ENCODE measurements around the gene XPR1.
"Not testable (repeated sequence)": the region's sequence is repeated elsewhere in the genome, so short reads cannot be mapped to it uniquely, and the experiment has no call there.

XPR1 gene

DNA sequence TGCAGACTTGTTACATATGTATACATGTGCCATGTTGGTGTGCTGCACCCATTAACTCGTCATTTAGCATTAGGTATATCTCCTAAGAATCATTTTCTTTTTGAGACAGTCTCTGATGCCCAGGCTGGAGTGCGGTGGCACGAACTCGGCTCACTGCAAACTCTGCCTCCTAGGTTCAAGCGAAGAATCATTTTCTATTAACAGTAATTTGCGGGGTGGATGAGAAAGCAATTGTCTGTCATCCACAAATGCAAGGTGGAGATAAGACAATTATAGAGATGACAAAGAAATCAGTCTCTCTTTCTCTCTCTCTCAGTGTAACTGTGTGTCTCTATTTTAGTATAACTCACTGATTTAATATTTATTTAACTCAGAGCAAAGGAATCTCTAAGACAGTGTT lies 149.9 kb downstream of the XPR1 start:
- DNase-seq (ENCODE audit: low read depth, low spot score): no peak

DNA sequence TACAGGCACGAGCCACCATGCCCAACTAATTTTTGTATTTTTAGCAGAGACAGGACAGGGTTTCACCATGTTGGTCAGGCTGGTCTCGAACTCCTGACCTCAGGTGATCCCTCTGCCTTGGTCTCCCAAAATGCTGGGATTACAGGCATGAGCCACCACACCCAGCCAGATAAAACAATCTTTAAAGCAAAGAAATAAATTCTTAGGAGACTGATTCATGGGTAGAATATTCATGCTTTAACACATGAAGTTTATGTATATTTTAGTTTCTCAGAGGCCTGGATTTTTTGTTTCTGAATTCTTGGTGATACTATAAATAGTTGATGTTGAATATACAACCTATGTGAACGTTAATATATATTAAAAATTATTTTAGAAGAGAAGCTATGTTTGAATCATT lies 153.5 kb downstream of the XPR1 start:
- DNase-seq (ENCODE audit: low read depth, low spot score): no peak

DNA sequence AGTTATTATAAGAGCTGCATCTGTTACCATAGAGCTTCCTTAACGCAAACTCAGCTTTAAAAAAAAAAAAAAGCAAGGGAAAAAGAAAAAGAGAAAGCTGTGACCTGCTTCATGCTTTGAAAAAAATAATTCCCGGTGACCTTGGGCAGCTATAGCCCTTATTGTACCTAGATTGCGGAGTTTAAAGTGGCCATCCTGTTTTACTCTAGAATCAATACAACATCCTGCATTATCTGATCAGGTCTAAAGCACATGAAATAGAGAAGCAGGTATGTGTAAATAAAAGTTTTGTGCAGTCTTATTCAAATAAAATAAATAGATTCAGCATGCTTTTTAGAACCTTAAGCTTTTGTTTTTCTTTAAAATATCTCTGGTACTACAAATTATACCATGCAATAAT lies 154.1 kb downstream of the XPR1 start:
- DNase-seq (ENCODE audit: low read depth, low spot score): no peak

DNA sequence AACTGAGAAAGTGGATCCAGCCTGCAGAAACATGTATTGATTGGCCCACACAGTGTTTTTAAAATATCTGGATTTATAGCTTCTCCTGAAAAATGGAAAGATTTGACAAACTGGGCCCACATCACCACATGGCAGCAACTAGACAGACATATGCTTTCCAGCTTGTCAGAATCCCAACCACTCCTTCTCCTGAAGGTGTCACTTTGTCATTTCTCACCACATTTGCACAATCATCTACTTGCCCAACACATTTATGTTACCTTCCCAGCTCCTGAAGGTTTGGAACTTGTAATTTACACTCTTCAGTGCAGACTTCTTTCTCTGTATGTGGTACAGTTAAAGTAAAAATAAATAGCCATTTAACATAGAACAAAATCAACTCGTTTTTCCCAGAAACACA lies 154.8 kb downstream of the XPR1 start:
- no peak for DNase-seq (ENCODE audit: low read depth, low spot score)

DNA sequence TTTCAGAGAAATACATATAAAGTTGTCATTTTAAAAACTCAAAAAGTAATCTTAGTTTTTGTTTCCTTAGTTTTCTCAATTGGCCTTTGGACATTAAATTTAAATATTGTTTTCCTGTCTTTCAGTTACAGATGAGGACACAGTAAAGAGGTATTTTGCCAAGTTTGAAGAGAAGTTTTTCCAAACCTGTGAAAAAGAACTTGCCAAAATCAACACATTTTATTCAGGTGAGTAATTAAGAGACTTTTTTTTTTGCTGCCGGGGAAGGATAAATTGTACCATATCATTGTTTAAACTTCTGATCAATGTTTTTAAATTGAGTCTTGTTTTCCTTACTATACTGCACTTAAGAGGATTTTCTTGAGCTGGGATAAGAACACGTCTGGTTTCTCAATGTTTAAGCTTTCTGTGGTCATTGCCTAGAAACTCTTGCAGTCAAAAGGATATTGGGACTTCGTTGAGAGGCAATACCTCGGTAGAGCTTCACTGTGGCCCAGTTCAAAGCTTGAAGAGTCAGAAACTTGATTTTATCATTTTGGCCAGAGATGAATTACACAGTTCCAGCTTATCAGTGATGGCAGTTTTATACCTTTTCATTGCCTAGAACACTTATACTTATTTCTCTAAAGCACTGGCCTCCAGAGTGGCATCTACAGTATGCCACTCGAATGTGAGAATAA lies 155.9 kb downstream of the XPR1 start:
- DNase-seq (ENCODE audit: low read depth, low spot score): no peak

DNA sequence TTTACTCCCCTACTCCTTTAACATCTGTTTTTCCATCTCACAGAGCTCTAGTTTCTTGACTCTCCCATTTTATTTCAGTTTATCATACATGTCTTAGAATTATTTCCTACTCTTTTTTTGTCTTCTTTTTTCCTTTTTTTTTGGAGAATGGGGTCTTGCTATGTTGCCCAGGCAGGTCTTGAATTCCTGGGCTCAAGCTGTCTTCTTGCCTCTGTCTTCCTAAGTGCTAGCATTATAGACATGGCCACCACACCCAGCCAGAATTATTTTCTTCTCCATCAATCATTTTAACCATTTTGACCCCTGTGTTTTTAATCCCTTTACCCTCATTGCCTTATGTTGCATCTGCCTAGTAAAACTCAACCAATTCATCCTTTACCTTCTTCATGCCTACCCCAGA lies 157.6 kb downstream of the XPR1 start:
- DNase-seq (ENCODE audit: low read depth, low spot score): no peak

DNA sequence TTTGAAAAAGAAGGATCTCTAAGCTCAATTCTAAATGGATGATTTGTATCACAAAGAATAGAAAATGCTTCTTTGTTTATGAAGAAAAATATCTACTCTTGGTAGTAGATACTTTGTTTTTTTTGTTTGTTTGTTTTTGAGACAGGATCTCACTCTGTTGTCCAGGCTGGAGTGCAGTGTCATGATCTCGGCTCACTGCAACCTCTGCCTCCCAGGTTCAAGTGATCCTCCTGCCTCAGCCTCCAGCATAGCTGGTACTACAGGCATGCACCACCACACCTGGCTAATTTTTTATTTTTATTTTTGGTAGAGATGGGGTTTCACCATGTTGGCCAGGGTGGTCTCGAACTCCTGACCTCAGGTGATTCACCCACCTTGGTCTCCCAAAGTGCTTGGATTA lies 159.3 kb downstream of the XPR1 start:
- DNase-seq (ENCODE audit: low read depth, low spot score): not testable (repeated sequence)

DNA sequence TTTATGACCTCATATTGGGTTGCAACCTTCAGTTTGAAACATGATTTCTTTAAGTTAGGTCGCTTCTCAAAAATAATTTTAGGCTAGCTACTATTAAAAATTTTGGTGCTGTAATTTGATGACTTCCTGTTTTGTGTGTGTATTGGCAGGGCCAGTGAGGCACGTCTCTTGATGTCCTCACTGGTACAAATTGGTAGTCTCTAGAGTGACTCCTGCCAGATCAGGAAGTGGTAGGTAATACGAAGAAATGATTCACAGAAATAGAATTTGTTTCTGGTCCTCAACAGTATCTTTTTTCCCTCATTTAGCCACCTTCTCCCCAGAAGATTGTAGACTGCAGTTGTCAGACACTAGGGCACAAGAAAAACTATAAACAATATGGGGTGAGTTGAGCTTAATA lies 160.0 kb downstream of the XPR1 start:
- no peak for DNase-seq (ENCODE audit: low read depth, low spot score)

DNA sequence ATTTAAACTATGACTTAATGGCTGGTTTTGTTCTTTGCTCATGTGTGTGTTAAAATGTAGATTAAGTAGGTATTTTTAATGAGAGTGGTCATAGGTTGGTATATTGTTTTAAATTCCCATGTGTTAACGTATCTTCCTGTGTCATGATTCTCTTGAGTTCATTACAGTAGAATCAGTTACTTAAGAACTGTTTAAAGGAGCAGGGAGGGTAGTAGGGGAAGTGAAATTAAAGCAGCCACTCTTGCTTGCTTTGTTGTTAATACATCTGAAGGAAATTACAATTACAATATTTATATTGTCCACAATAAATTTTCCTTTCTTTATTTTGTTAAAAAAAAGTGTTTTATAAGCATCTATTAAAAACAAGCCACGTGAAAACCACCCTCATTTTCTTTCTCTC lies 161.6 kb downstream of the XPR1 start:
- DNase-seq (ENCODE audit: low read depth, low spot score): no peak

DNA sequence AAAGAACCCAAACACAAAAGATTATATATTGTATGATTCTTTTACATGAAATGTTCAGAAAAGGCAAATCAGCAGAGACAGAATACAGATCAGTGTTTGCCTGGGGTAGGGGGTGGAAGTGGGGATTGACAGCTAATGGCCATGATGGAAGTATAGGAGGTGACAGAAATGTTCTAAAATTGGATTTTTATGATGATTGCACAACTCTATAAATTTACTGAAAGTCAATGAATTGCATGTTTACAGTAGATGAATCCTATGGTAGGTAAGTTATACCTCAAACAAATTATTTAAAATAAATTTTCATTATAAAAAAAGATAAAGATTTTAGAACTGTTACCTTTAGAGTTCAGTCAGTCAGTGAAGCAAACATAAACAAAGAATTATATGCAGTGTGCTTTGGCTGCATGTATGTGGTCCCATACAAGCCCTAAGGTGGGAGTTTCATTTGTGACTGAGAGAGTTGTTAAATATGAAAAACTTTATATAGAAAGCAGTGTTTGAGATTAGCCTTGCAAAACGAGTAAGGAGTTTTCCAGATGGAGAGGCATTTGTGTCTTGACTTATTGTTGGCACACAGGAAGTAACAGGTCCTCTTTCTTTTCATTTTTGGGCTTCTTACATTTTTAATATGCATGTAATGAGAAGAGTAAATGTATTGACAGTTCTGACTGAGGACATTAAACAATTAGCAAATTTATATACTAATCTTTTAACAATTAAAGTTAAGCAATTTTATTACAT lies 165.2 kb downstream of the XPR1 start:
- DNase-seq (ENCODE audit: low read depth, low spot score): no peak

DNA sequence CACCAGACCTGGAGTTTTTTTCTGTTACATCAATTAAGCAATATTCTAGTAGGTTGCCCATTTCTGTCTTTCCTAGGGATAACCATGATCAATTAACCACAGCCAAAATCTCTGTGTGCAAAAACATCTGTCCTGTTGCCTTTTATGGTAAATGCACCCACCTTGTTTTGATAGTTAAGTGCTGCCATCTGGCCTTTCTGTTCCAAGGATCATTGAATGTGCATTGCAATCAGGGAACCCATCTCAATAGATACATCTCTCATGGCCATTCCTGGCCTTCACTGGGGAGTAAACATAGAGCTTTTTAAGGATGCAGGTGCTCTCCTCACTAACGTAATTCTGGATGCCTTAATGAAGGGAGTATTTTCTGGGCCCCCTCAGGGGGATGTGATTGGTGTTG lies 169.1 kb downstream of the XPR1 start:
- no peak for DNase-seq (ENCODE audit: low read depth, low spot score)

DNA sequence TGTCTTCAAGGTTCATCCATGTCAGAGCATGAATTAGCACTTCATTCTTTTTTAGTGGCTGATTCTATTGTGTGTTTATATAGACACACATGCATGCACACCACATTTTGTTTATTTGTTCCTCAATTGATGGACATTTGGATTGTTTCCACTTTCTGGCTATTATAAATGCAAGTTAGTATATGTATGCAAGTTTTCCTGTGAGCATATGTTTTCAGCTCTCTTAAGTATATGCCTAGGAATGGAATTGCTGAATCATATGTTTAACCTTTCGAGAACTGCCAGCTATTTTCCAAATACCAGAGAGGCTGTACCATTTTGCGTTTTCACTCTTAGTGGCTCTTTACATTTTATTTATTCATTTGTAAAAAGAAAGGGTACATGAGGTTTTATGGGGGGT lies 171.0 kb downstream of the XPR1 start:
- no peak for DNase-seq (ENCODE audit: low read depth, low spot score)

DNA sequence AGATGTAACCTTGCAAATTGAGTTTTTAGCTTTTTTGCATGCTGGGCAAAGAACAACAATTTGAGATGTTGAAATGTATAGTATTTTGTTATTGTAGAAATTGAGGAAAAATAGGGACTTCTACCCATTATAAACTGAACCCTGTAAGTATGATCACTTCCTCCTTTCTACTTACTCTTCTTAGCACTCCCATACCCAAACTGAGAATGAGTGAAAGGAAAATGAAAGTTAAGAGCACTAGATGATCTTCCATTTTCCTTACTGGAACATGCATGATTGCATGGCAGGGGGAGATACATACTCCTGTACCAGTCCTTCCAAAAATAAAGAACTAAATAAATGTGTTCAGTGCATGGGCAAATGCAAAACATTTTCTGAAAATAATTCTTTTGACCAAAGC lies 173.5 kb downstream of the XPR1 start:
- no peak for DNase-seq (ENCODE audit: low read depth, low spot score)

DNA sequence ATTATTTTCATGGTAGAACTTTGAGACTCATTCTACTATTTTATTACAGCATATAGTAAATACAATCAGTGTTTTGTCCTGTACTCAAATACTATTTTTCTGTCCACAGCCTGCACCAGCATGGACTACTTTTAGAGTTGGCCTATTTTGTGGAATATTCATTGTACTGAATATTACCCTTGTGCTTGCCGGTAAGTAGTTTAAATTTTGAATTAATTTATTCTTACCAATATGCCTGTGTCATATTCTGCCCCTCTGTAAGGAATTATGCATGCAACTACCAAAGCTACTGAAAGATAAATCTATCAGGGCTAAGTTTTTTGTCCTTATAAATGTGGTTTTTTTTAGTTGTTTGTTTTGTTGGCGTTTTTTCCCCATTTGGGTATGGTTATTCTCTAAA lies 179.5 kb downstream of the XPR1 start:
- DNase-seq (ENCODE audit: low read depth, low spot score): no peak

DNA sequence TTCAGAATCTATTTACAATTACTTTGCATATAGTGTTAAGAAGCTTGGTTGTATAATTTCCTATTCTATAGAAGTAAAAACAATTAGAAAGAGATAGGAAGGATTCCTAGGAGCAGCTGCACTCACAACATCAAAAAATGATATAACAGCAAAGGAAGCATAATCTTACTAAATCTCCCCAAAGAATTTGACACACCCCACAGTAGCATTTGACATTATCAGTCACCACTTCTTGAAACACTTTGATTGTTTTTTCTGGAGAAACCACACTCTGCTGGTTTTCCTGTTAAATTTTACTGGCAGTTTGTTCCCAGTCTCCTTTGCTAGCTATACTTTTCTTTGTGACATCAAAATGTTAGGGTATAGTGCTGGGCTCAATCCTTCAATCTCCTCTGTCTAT lies 180.1 kb downstream of the XPR1 start:
- DNase-seq (ENCODE audit: low read depth, low spot score): no peak

DNA sequence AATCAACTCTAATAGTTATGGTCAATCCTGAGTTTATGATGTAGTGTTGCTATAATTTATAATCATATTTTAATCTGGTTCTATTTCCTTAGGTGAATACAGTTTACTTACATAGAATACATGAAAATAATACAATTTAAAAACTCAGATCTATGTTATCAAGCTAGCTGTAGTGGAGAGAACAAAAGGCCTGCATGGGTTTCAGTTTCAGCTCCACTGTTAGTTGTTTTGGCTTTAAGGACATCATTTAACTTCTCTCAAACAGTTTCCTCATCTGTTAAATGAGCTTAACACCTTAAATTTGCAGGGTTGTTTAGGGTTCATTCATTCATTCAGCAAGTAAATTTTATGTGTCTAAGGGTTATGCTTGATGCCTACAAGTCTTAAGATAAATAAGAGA lies 182.4 kb downstream of the XPR1 start:
- no peak for DNase-seq (ENCODE audit: low read depth, low spot score)

DNA sequence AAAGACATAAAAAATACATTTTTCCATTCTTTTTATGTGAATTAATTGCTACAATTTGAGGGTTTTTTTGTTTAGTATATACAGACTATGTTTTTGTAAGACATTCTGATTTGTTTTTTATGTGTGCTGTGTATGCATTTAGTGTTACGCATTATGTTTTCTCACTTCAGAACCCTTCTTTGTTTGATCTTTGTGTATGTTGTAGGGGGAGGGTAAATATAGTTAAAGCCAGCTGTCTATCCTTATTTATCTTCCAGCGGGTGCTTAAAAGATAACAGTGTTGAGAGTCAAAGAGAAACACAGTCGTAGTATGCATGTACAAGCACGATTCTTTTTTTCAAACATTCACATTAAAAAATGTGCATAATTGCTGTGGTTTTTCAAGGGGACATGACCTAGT lies 183.4 kb downstream of the XPR1 start:
- no peak for DNase-seq (ENCODE audit: low read depth, low spot score)

DNA sequence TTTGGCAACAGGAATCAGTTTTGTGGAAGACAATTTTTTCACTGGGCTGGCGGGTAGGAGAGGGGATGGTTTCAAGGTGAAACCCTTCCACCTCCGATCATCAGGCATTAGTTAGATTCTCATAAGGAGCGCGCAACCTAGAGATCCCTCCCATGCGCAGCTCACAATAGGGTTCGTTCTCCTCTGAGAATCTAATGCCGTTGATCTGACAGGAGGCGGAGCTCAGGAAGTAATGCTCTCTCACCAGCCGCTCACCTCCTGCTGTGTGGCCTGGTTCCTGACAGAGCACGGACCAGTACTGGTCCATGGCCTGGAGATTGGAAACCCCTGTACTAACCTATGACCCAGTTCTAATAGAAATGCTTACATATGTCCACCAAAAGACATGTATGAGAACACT lies 184.3 kb downstream of the XPR1 start:
- no peak for DNase-seq (ENCODE audit: low read depth, low spot score)

DNA sequence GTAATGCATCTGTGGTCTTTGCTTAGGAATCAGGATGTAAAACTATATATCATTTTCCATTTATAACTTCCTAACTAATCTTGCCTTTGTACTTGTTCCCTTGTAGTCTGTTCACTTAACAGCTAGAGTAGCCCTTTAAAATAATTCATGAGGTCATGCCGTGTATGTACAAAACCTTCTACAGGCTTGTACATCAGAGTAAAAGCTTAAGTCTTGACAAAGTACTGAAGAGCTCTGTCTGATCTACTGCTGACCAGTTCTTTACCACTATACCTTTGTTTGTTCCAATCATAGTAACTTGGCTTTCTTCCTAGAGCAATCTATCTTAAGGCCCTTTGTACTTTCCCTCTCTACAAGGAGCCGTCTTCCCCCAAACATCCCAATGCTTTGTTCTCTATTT lies 190.1 kb downstream of the XPR1 start:
- no peak for DNase-seq (ENCODE audit: low read depth, low spot score)

DNA sequence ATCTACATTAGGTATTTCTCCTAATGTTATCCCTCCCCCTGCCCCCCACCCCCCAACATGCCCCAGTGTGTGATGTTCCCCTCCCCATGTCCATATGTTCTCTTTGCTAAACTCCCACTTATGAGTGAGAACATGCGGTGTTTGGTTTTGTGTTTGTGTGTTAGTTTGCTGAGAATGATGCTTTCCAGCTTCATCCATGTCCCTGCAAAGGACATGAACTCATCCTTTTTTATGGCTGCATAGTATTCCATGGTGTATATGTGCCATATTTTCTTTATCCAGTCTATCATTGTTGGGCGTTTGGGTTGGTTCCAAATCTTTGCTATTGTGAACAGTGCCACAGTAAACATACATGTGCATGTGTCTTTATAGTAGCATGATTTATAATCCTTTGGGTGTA lies 199.7 kb downstream of the XPR1 start:
- not testable (repeated sequence) for DNase-seq (ENCODE audit: low read depth, low spot score)

DNA sequence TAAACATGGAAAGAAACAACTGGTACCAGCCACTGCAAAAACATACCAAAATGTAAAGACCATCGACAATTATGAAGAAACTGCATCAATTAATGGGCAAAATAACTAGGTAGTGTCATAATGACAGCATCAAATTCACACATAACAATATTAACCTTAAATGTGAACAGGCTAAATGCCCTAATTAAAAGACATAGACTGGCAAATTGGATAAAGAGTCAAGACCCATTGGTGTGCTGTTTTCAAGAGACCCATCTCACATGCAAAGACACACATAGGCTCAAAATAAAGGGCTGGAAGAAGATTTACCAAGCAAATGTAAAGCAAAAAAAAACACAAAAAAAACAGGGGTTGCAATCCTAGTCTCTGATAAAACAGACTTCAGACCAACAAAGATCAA lies 201.4 kb downstream of the XPR1 start:
- DNase-seq (ENCODE audit: low read depth, low spot score): not testable (repeated sequence)

DNA sequence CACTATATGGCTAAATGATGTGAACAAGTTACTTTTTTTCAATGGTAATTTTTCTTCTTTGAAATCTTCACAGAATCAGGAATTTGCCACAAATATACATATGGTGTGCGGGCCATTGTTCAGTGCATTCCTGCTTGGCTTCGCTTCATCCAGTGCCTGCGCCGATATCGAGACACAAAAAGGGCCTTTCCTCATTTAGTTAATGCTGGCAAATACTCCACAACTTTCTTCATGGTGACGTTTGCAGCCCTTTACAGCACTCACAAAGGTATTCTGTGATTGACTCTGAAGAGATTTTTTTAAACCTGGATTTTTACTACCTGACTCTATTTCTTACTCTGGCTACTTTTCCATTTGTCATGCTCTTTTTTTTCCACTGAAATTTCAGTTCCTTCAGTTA lies 204.6 kb downstream of the XPR1 start:
- no peak for DNase-seq (ENCODE audit: low read depth, low spot score)

DNA sequence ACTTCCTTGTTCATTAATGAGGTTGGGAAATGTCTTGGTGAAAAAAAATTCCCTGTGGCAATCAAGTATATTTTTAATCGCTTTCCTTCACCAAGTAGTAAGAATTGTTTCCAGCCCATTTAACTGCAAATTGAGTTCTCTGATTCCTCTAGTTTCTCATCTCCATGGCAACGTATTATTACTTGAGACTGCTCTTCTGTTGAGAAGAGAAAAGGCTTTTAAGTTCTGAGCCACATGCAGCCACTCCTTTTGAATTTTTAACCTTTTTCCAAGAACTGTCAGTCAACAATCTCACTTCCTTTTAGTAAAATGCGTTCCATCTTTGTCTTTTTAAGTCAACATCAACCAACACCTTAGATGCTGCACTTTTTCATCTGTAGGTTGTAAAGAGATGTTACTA lies 205.2 kb downstream of the XPR1 start:
- no peak for DNase-seq (ENCODE audit: low read depth, low spot score)

DNA sequence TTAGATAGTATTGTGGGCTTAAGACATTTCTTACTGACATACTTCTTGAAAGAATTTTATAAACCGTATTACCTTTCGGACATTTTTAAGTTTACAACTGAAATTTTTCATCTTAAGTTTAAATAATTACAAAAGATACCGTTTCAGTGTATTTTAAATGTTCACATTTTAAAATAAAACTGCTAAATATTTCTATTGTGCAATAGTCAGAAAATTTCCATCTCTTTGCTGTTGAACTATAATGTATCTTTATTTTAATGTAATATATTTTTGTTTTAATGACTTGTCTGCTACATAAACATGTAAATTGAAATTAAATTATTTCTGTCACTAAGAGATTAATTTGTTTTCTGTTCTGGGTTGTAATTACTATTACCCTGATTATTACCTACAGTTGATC lies 206.7 kb downstream of the XPR1 start:
- DNase-seq (ENCODE audit: low read depth, low spot score): no peak
